ENCODE data around the gene DDX1. TPM values are rescaled to one million over a fixed set of nuclear protein-coding genes. Genes with fewer than 3 reads are reported as not detected.
A peak's percentile ranks its signal among the peaks of the same experiment; 100 is the strongest.

The DDX1 gene
- total and polyA plus RNA-seq, 8 donors = 26.8 to 98.2 (median 54.7) TPM

DNA sequence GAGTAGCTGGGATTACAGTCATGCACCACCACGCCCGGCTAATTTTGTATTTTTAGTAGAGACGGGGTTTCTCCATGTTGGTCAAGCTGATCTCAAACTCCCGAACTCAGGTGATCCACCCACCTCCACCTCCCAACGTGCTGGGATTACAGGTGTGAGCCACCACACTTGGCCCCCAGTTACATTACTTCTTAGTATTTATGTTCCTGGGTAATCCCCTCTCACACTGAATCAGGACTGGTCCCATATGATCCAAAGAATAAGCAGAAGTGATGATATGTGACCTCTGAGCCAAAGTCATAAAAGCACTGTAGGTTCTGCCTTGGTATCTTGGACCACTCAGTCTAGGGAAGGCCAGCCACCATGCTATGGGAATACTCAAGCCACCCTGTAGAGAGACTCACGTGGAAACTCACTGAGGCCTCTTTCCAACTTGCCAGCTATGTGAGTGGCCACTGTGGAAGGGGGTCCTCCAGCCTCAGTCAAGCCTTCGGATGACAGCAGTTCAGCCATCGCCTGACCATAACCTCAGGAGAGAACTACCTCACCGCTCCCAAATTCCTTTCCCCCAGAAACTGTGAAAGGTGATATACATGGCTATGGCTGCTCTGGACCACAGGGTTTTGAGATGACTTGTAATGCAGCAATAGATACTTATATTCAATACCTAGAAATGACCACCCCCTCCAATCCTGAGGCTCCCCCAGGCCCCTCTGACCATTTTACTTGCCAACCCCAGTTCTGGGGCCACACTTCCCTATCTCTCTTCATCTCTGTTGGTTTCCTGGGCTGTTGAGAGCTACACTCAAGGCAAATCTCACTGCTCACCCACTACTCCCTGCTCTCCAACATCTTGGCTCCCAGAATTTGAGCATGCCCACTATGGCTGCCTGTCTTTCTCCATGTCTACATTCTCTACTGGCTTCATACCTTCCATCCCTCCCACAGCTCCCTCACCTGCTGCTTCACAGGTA lies 80.5 kb downstream of the DDX1 start:
- H3K27me3 ChIP-seq = peaks cover 0 to 1% (median 0%) of the 10 kb centered on the region in 3 donors
- no peaks in the 10 kb centered on the region for H3K36me3 ChIP-seq
- TF ChIP-seq, protein P1, sequence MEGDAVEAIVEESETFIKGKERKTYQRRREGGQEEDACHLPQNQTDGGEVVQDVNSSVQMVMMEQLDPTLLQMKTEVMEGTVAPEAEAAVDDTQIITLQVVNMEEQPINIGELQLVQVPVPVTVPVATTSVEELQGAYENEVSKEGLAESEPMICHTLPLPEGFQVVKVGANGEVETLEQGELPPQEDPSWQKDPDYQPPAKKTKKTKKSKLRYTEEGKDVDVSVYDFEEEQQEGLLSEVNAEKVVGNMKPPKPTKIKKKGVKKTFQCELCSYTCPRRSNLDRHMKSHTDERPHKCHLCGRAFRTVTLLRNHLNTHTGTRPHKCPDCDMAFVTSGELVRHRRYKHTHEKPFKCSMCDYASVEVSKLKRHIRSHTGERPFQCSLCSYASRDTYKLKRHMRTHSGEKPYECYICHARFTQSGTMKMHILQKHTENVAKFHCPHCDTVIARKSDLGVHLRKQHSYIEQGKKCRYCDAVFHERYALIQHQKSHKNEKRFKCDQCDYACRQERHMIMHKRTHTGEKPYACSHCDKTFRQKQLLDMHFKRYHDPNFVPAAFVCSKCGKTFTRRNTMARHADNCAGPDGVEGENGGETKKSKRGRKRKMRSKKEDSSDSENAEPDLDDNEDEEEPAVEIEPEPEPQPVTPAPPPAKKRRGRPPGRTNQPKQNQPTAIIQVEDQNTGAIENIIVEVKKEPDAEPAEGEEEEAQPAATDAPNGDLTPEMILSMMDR (IDR thresholded peaks at IDR 0.05) = no peak
- TF ChIP-seq POLR2AphosphoS5 (IDR thresholded peaks at IDR 0.05) = no peak
- TF ChIP-seq EP300 (IDR thresholded peaks at IDR 0.05) = no peak
- TF ChIP-seq POLR2A (IDR thresholded peaks at IDR 0.05) = no peak
- 86 to 96% (median 93%) methylated on average over 9 of the region's 9 CpGs for WGBS, 5 donors
- H3K9me3 ChIP-seq = no peaks in the 10 kb centered on the region
- H3K27ac ChIP-seq = no peak overlapping the region
- H3K4me1 ChIP-seq = peaks cover 0 to 5% (median 4%) of the 10 kb centered on the region in 4 donors
- no peak overlapping the region for H3K4me3 ChIP-seq
- intact Hi-C loops (cut with DNase I; ENCODE audit: low total_unique reads) = no loop called here
- no peak for DNase-seq

DNA sequence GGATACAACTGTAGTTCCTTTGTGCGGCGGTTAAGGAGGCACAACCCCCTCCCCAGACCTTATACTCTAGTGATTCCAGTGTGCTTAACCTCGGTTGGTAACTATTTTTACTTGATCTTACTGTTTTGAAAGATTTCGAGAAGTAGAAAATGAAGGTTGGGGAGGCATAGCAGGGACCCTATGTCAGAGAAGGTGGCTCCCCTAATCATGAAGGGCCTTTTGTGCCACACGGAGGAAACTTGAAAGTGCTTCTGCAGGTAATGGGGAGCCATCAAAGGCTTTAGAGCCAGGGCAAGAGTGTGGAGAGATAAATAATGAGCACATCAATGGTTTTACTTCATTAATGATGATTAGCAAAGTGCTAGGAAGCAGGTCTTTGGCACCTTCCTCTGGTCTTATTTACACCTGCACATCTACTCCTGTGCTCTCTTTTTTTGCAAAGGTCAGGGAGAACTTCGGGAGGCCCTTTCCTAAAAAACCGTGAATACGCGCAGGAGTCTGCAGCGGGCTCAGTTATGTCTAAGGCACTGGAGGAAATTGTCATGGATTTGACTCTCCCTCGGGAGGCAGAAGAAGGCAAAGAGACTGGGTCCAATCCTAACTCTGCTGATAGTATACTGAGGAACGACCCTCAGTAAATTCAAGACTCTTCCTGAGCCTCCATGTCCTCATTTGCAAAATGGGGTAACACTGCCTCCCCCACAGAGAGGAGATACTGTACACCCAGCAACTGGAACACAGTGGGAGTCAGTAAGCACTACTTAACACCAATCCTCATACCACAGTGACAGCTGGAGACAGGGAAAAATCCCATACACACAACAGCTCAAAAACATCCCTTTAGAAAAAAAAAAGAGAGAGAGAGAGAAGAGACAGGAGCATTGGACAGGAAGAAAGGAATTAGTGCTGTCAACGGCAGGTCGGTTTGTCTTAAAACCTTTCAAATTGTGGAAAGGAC lies 81.6 kb downstream of the DDX1 start:
- no peaks in the 10 kb centered on the region for H3K27me3 ChIP-seq
- no peak for TF ChIP-seq POLR2AphosphoS5 (IDR thresholded peaks at IDR 0.05)
- TF ChIP-seq, protein P1 (IDR thresholded peaks at IDR 0.05) = no peak
- TF ChIP-seq EP300 (IDR thresholded peaks at IDR 0.05) = no peak
- H3K9me3 ChIP-seq = no peaks in the 10 kb centered on the region
- 81 to 83% (median 83%) methylated on average over 14 of the region's 14 CpGs for WGBS, 5 donors
- H3K36me3 ChIP-seq = no peaks in the 10 kb centered on the region
- no peak for DNase-seq
- peaks cover 0 to 5% (median 2%) of the 10 kb centered on the region in 4 donors for H3K4me1 ChIP-seq
- no peak overlapping the region for H3K4me3 ChIP-seq
- intact Hi-C loops (cut with DNase I; ENCODE audit: low total_unique reads) = no loop called here
- peak overlapping the region in 1 of 5 donors; percentile 24 for H3K27ac ChIP-seq

DNA sequence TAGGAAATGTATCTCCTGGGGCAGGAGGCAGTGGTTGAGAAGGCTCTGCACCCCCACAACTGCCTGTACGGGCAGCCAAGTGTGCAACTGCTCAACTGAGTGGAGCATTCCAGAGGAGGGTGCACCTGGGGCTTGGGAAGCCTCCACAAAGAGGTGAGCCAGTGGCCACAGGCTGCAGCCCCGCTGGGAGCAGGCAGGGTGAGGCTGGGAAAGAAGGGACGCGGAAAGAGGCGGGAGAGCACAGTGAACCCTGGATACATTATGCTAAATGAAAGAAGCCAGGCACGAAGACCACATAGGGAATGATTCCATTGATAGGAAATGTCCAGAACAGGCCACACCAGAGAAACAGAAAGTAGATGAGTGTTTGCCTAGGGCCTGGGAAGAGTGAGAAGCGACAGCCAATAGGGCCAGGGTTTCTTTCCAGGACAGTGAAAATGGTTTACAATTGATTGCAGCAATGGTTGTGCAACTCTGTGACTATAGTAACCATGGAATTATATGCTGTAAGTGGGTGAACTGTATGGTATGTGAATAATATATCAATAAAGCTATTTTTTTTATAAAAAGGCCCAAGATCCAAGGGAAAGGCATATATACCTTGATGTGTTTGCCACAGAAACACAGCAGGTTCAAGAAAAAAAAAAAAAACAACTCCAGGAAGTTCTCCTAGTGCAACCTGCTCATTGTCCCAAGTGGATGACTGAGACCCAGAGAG lies 82.4 kb downstream of the DDX1 start:
- WGBS, 5 donors = 40 to 61% (median 54%) methylated on average over 7 of the region's 7 CpGs
- peak in 1 of 2 donors; percentile 58 for DNase-seq
- Histone ChIP-seq H3K36me3 (no peaks in the 10 kb centered on the region), H3K27ac (peak overlapping the region in 1 of 5 donors; percentile 24), H3K4me3 (no peak overlapping the region), H3K9me3 (no peaks in the 10 kb centered on the region), H3K27me3 (no peaks in the 10 kb centered on the region), H3K4me1 (peaks cover 0 to 5% (median 2%) of the 10 kb centered on the region in 4 donors)
- TF ChIP-seq EP300 (IDR thresholded peaks at IDR 0.05) (no peak), POLR2AphosphoS5 (IDR thresholded peaks at IDR 0.05) (no peak), POLR2A (IDR thresholded peaks at IDR 0.05) (no peak)
- TF ChIP-seq, protein P1 (IDR thresholded peaks at IDR 0.05) = no peak
- intact Hi-C loops (cut with DNase I; ENCODE audit: low total_unique reads) = no loop called here
